Osteocyte (in vitro differentiated cells): ENCODE data around the gene CCN5. TPM values are rescaled to one million over a fixed set of nuclear protein-coding genes. Genes with fewer than 3 reads are reported as not detected.

Source experiments
- DNase-seq: peaks from one replicate; pipeline ENCODE4 v3.0.0; 2021; ENCODE audit warnings: mixed read lengths; ENCODE audit not compliant: unreplicated experiment; ENCODE audit errors: extremely low spot score
- H3K27ac Mint-ChIP-seq: one replicate; pipeline ENCODE4 v1.8.0; 2021; ENCODE audit warnings: mild to moderate bottlenecking, mixed read lengths; ENCODE audit not compliant: unreplicated experiment
- H3K27me3 Mint-ChIP-seq: one replicate; pipeline ENCODE4 v1.8.0; 2021; ENCODE audit warnings: mixed read lengths; ENCODE audit not compliant: unreplicated experiment
- H3K36me3 Mint-ChIP-seq: one replicate; pipeline ENCODE4 v1.8.0; 2021; ENCODE audit warnings: mixed read lengths; ENCODE audit not compliant: unreplicated experiment
- H3K4me1 Mint-ChIP-seq: one replicate; pipeline ENCODE4 v1.8.0; 2021; ENCODE audit warnings: mixed read lengths; ENCODE audit not compliant: unreplicated experiment
- H3K4me3 Mint-ChIP-seq: one replicate; pipeline ENCODE4 v1.8.0; 2021; ENCODE audit warnings: mild to moderate bottlenecking, moderate library complexity, mixed read lengths; ENCODE audit not compliant: unreplicated experiment
- H3K9me3 Mint-ChIP-seq: one replicate; pipeline ENCODE4 v1.8.0; 2021; ENCODE audit warnings: mixed read lengths; ENCODE audit not compliant: unreplicated experiment
- CTCF ChIP-seq: fragments of 200-600 bp; sonication (generic); IDR thresholded peaks from 2 replicates; pipeline ENCODE4 v1.5.0; 2021; ENCODE audit warnings: antibody characterized with exemption, mild to moderate bottlenecking, moderate library complexity
- total RNA-seq: library from RNA; stranded (reverse); gene quantifications from 2 replicates; pipeline ENCODE4 v1.2.1, GENCODE V29; 2021

Gene CCN5
- total RNA-seq, 1 donor from 2014 or later, result 18.2 TPM

GRCh38 chr20:44745598-44746366 lies 30.6 kb downstream of the CCN5 start, which contains the start of gene KCNK15:
Gene KCNK15 (plus strand): TSS chr20:44745865. CDS start chr20:44745911, 46 bp downstream.
- H3K4me1 Mint-ChIP-seq, result peaks cover 27% of the 10 kb centered on the region
- no peaks in the 10 kb centered on the region for H3K36me3 Mint-ChIP-seq
- H3K27ac Mint-ChIP-seq, result peak within 1 kb of the TSS; percentile 88
- peak within 1 kb of the TSS; percentile 75 for H3K4me3 Mint-ChIP-seq
- DNase-seq, result no peak
- TF ChIP-seq CTCF, result no peak
- no peaks in the 10 kb centered on the region for H3K9me3 Mint-ChIP-seq
- H3K27me3 Mint-ChIP-seq, result no peaks in the 10 kb centered on the region

- Mint-ChIP-seq H3K27ac (peak overlapping the region; percentile 88), H3K27me3 (no peaks in the 10 kb centered on the region), H3K4me1 (peaks cover 27% of the 10 kb centered on the region)
These were observed 31.4 kb downstream of the CCN5 start for GRCh38 chr20:44746367-44747165.

GRCh38 chr20:44747166-44748004 lies 32.2 kb downstream of the CCN5 start:
- H3K4me1 Mint-ChIP-seq, result peaks cover 23% of the 10 kb centered on the region
- H3K9me3 Mint-ChIP-seq, result no peaks in the 10 kb centered on the region
- H3K27ac Mint-ChIP-seq, result peak overlapping the region; percentile 88
- peak; percentile 80 for TF ChIP-seq CTCF
- H3K4me3 Mint-ChIP-seq, result peak overlapping the region; percentile 75
- H3K36me3 Mint-ChIP-seq, result no peaks in the 10 kb centered on the region
- DNase-seq, result peak; percentile 91
- no peaks in the 10 kb centered on the region for H3K27me3 Mint-ChIP-seq

More at GRCh38 chr20:44746367-44747165, 31.4 kb downstream of the CCN5 start:
- Mint-ChIP-seq H3K36me3 (no peaks in the 10 kb centered on the region), H3K9me3 (no peaks in the 10 kb centered on the region), H3K4me3 (peak overlapping the region; percentile 75)
- TF ChIP-seq CTCF, result no peak
- DNase-seq, result no peak

GRCh38 chr20:44748005-44748370 lies 32.8 kb downstream of the CCN5 start:
- Mint-ChIP-seq H3K4me3 (peak overlapping the region; percentile 75), H3K27ac (no peak overlapping the region), H3K36me3 (no peaks in the 10 kb centered on the region), H3K9me3 (no peaks in the 10 kb centered on the region), H3K27me3 (no peaks in the 10 kb centered on the region), H3K4me1 (peaks cover 23% of the 10 kb centered on the region)
- TF ChIP-seq CTCF, result no peak
- no peak for DNase-seq
